SIG-M5 treated with dmso at 0.1 percent for 504 hours (cell line): ENCODE results near the gene FBN1.

Experiments used
- DNase-seq: peaks from one replicate; lab custom pipeline; 2025; ENCODE audit not compliant: unreplicated experiment; lab: John Stamatoyannopoulos, UW

FBN1 gene

GRCh38 chr15:48475600-48476395 lies 169.7 kb downstream of the FBN1 start:
- DNase-seq: no peak

GRCh38 chr15:48473667-48474066 lies 171.8 kb downstream of the FBN1 start:
- no peak for DNase-seq

- no peak for DNase-seq
Measured at GRCh38 chr15:48472756-48473155, 172.8 kb downstream of the FBN1 start.

GRCh38 chr15:48471073-48471472 lies 174.4 kb downstream of the FBN1 start:
- DNase-seq: no peak

- DNase-seq: no peak
Measured at GRCh38 chr15:48470096-48470495, 175.4 kb downstream of the FBN1 start.

- no peak for DNase-seq
Measured at GRCh38 chr15:48469681-48470080, 175.8 kb downstream of the FBN1 start.

GRCh38 chr15:48469271-48469670 lies 176.2 kb downstream of the FBN1 start:
- DNase-seq: no peak

GRCh38 chr15:48467801-48468200 lies 177.7 kb downstream of the FBN1 start:
- no peak for DNase-seq

GRCh38 chr15:48466820-48467219 lies 178.7 kb downstream of the FBN1 start:
- DNase-seq: no peak

GRCh38 chr15:48466079-48466478 lies 179.4 kb downstream of the FBN1 start:
- DNase-seq: no peak

- no peak for DNase-seq
Measured at GRCh38 chr15:48465410-48465809, 180.1 kb downstream of the FBN1 start.

- DNase-seq: no peak
Measured at GRCh38 chr15:48463366-48463880, 182.1 kb downstream of the FBN1 start.

- no peak for DNase-seq
Measured at GRCh38 chr15:48462688-48463087, 182.8 kb downstream of the FBN1 start.

GRCh38 chr15:48459571-48460442 lies 185.7 kb downstream of the FBN1 start:
- DNase-seq: no peak

- DNase-seq: no peak
Measured at GRCh38 chr15:48458876-48459275, 186.6 kb downstream of the FBN1 start.

- DNase-seq: no peak
Measured at GRCh38 chr15:48456134-48456533, 189.4 kb downstream of the FBN1 start.

- no peak for DNase-seq
Measured at GRCh38 chr15:48451736-48452135, 193.8 kb downstream of the FBN1 start.

GRCh38 chr15:48451241-48451640 lies 194.3 kb downstream of the FBN1 start:
- DNase-seq: no peak

GRCh38 chr15:48449734-48450133 lies 195.8 kb downstream of the FBN1 start:
- no peak for DNase-seq

GRCh38 chr15:48447657-48448056 lies 197.9 kb downstream of the FBN1 start:
- no peak for DNase-seq

GRCh38 chr15:48447058-48447457 lies 198.5 kb downstream of the FBN1 start:
- no peak for DNase-seq

GRCh38 chr15:48442011-48442410 lies 203.5 kb downstream of the FBN1 start:
- no peak for DNase-seq
